ENCODE data around the gene MKNK1.

DNA sequence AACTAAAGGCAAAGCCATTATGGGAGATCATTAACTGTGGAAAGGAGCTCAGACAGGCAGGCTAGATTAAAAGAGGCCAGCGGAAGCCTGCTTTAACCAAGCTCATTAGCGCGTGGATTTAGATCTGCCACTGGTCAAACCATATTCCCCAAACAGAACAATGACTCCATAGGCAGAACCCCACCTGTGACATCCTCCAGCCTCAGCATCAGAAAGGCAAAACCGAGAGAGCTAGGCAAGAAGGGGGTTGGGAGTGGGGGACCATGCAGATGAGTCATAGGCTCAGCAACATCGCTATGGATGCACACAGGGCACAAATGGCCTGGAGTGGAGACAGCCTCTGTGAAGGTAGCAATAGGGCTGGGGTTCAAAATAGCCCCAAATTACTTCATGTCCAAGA is 20.6 kb downstream of the MKNK1 start:
- TF ChIP-seq ZC3H10 (CRISPR knock-in tag; IDR thresholded peaks at IDR 0.05) (no peak), TOX (CRISPR knock-in tag; IDR thresholded peaks at IDR 0.05; ENCODE audit: borderline replicate concordance) (no peak), SNAI2 (CRISPR knock-in tag; IDR thresholded peaks at IDR 0.05) (no peak), CREB5 (CRISPR knock-in tag; IDR thresholded peaks at IDR 0.05; ENCODE audit: low read depth) (no peak)
